ENCODE data around the gene ARHGAP24.
"Not testable (repeated sequence)": the region's sequence is repeated elsewhere in the genome, so short reads cannot be mapped to it uniquely, and the experiment has no call there.

The ARHGAP24 gene

DNA sequence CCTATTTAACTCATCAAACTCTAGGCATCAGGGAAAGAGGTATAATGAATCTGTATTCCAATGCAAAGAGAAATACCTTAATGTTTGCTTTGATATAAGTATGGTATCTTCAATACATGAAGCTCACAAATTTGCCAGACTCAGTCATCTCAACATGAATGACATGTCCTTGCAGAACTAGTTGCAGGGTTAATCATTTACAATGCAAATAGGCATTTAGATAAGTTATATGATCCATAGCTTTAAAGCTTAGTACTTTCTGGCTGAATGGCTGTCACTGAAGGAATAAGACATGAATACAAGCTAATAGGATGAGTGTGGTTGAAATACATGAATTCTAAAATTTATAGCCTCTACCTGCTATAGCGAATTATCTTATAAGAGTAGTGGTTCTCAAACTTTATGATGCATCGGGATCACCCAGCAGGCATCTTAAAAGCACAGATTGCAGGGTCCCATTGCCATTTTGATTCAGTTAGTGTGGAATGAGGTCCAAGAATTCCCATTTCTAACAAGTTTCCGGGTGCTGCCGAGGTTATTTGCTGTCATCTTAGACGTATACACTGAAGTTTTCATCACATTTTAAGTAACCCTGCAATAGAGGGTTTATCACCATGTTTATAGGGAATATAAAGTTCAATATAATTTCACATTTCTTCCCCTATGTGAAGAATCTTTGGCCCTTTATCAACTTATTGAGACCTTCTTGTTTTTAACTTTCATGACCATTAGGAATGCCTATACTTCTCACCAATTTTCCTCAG is 439.2 kb downstream of the ARHGAP24 start:
- DNase-seq (ENCODE audit: low read depth, low spot score), result no peak
- no peak overlapping the region for H3K4me3 ChIP-seq (ENCODE audit: low read depth, low read length)
- TF ChIP-seq, protein P1, sequence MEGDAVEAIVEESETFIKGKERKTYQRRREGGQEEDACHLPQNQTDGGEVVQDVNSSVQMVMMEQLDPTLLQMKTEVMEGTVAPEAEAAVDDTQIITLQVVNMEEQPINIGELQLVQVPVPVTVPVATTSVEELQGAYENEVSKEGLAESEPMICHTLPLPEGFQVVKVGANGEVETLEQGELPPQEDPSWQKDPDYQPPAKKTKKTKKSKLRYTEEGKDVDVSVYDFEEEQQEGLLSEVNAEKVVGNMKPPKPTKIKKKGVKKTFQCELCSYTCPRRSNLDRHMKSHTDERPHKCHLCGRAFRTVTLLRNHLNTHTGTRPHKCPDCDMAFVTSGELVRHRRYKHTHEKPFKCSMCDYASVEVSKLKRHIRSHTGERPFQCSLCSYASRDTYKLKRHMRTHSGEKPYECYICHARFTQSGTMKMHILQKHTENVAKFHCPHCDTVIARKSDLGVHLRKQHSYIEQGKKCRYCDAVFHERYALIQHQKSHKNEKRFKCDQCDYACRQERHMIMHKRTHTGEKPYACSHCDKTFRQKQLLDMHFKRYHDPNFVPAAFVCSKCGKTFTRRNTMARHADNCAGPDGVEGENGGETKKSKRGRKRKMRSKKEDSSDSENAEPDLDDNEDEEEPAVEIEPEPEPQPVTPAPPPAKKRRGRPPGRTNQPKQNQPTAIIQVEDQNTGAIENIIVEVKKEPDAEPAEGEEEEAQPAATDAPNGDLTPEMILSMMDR (IDR thresholded peaks at IDR 0.05; ENCODE audit: insufficient read depth, low read length, missing control alignments), result no peak
- POLR2A ChIA-PET, result no interaction called here
- CTCF ChIA-PET, result no interaction called here

DNA sequence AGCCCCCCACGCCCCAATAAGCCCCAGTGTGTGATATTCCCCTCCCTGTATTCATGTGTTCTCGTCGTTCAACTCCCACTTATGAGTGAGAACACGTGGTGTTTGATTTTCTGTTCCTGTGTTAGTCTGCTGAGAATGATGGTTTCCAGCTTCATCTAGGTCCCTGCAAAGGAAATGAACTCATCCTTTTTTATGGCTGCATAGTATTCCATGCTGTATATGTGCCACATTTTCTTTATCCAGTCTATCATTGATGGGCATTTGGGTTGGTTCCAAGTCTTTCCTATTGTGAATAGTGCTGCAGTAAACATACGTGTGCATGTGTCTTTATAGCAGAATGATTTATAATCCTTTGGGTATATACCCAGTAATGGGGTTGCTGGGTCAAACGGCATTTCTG is 440.6 kb downstream of the ARHGAP24 start:
- CTCF ChIA-PET, POLR2A ChIA-PET: not testable (repeated sequence)

DNA sequence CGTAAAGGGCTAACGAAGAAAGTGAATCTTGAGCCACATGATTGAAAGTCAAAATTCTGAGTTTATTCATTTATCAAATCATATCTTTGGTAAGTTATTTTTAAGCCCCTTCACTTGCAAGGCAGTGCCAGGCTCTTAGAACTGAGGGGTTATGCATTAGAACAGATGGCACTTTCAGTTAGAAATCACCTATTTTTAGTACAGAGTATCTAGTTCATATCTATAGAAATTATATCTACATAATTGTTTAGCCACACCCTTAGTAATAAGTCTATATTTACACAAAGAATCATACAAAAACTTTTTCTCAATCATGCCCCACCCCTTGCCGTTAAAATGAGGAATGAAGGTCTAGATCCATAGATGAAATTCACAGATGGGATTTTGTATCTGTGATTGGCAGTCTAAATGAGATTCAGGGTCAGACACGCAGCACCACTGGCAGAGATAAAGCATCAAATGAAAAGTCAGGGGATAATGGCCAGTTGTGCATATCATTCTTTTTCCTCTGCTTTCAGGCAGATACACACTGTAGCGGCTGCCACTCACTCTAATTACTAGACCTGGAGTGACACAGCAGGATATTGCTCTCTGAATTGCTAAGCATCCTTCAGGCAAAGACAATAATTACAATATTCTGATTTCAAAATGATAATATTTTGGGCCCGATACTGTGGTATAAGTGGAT is 444.4 kb downstream of the ARHGAP24 start:
- H3K4me3 ChIP-seq (ENCODE audit: low read depth, low read length), result no peak overlapping the region
- DNase-seq (ENCODE audit: low read depth, low spot score), result no peak
- CTCF ChIA-PET, result no interaction called here
- TF ChIP-seq, protein P1 (IDR thresholded peaks at IDR 0.05; ENCODE audit: insufficient read depth, low read length, missing control alignments), result no peak
- POLR2A ChIA-PET, result no interaction called here

More for the DNA sequence above, 440.6 kb downstream of the ARHGAP24 start:
- not testable (repeated sequence) for H3K4me3 ChIP-seq (ENCODE audit: low read depth, low read length); DNase-seq (ENCODE audit: low read depth, low spot score)

DNA sequence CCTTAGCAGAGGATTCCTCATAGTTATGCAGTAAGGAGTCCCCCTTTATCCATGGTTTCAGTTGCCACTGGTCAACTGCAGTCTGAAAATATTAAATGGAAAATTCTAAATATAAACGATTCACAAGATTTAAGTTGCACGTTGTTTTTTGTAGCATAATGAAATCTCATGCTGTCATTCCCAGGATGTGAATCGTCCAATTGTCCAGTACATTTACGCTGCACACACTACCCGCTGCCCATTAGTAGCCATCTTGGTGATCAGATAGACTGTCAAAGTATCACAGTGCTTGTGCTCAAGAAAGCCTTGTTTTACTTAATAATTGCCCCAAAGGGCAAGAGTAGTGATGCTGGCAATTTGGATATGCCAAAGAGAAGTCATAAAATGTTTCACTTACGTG is 450.1 kb downstream of the ARHGAP24 start:
- DNase-seq (ENCODE audit: low read depth, low spot score), result no peak
- ChIA-PET CTCF (no interaction called here), POLR2A (no interaction called here)
- H3K4me3 ChIP-seq (ENCODE audit: low read depth, low read length), result no peak overlapping the region
- TF ChIP-seq, protein P1 (IDR thresholded peaks at IDR 0.05; ENCODE audit: insufficient read depth, low read length, missing control alignments), result no peak

DNA sequence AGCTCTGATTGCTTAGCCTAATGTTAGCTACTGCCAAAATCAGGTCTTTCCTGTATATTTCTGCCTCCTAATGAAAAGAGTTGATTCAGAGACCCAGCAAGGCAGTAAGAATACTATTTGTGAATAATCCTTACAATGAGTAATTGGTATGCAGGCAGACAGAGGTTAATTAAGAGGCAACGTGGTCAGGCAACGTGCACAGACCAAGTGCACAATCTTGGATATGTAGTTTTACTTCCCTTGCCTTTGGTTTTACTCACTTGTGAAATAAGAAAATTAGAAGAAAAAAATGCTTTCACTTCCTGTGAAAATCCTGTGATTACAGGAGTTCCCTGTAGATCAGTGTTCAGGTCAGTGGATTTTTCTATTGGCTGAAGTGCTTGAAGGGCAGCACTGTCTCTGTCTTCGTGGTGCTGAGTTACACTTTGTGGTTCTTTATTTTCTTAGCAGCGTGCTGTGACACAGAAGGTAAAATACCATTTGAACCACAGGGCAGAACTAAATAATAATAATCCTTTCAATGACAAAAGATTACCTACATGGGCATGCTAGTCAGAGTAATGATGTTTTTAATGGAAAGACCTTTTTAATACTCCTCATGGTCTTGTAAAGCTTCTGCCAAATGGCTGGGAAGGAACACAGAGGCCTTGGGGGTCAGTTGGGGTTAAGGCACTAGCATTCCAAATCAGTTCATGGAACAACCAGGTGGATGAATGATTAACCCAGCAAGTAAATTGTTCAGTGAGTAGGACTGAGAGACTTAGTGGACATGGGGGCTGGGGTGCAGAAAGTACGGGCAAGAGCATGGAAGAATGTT is 454.0 kb downstream of the ARHGAP24 start:
- no peak overlapping the region for H3K4me3 ChIP-seq (ENCODE audit: low read depth, low read length)
- POLR2A ChIA-PET, result no interaction called here

DNA sequence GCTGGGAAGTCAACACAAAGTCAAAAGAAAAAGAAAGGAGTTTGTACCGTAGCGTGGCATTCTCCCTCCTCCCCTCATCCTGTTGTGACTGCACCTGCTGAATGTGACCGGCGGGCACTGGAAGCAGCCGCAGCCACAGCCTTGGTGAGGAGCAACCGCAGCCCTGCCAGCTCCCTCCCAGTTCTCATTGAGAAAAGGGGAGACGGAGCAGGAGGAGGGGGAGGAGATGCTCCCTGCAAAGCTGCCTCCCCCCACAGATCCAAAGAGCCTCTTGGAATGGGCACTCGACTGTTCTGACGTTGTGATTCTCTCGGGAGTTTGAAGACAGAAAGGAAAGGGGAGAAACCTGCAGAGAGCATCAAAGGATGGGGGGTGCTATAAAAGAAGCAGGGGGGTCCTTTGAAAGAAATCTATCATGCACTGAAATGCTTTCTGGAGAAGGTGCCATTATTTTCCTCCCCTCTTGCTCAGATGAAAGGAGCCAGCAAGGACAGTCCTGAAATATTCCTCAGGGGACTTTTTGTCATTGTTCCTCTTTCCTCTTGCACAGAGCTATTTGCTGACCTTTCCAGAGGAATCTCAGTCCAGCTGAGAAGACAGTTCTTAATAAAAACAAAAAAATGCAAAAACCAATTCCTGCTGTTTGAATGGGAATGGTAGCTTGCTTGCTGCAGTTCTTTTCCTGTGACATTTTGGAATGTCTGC is 455.2 kb downstream of the ARHGAP24 start:
- no peak overlapping the region for H3K4me3 ChIP-seq (ENCODE audit: low read depth, low read length)
- CTCF ChIA-PET, result no interaction called here
- DNase-seq (ENCODE audit: low read depth, low spot score), result no peak
- TF ChIP-seq, protein P1 (IDR thresholded peaks at IDR 0.05; ENCODE audit: insufficient read depth, low read length, missing control alignments), result no peak
- POLR2A ChIA-PET, result no interaction called here

More for the DNA sequence above, 454.0 kb downstream of the ARHGAP24 start:
- peak; percentile 14 for DNase-seq (ENCODE audit: low read depth, low spot score)
- CTCF ChIA-PET, result interaction anchor here (0.8 kb wide), 1 partner anchor 394 kb away, joined by 3 read pairs; no protein-coding TSS in a partner anchor
- TF ChIP-seq, protein P1 (IDR thresholded peaks at IDR 0.05; ENCODE audit: insufficient read depth, low read length, missing control alignments), result no peak

Measured in AG04449 (cell line).